SU-DHL-6 (cell line): Measurements from ENCODE around the gene QPRT.

ENCODE experiments used
- CTCF ChIP-seq: fragments of 200-600 bp; sonication (generic); IDR thresholded peaks from one replicate; pipeline ENCODE4 v1.5.1; 2017; ENCODE audit warnings: antibody characterized with exemption, mild to moderate bottlenecking, low read length, moderate library complexity; ENCODE audit not compliant: insufficient read depth, poor library complexity, severe bottlenecking
- EZH2phosphoT487 ChIP-seq: fragments of 200-600 bp; sonication (generic), shearing (Covaris generic); conservative IDR thresholded peaks from 2 replicates; pipeline ENCODE4 v1.6.1; 2018; ENCODE audit warnings: mild to moderate bottlenecking, antibody characterized with exemption, low read length, moderate library complexity, mixed read lengths

GRCh38 chr16:29645694-29646187, 33.2 kb upstream of the QPRT start:
- TF ChIP-seq CTCF, result no peak
- TF ChIP-seq EZH2phosphoT487, result no peak
